ENCODE data around the gene SPATA19. TPM values are rescaled to one million over a fixed set of nuclear protein-coding genes. Genes with fewer than 3 reads are reported as not detected.

SPATA19 gene
- total RNA-seq, 1 donor from 2014 or later, result not detected

Other genes with a start within 250 kb of the SPATA19 start
- 11.1 TPM for gene IGSF9B, start 111.5 kb upstream of the SPATA19 start, total RNA-seq
- gene JAM3, start 223.6 kb upstream of the SPATA19 start, total RNA-seq, result 113 TPM

All from tongue (tissue), 1 donor.